Tibial nerve (tissue), 3 donors: ENCODE results near the gene OR4D1.

Source experiments
- CTCF ChIP-seq, 5 experiments: fragments of 200-600 bp in 3 of 5; fragments of 450-650 bp in 2 of 5; sonication (generic) in 3 of 5; IDR thresholded peaks; one replicate each; pipeline ENCODE4 v1.5.1; 2016 to 2019; ENCODE audit warnings: antibody characterized with exemption in 5 of 5, mild to moderate bottlenecking in 3 of 5, moderate library complexity in 2 of 5
- POLR2A ChIP-seq, 2 donors: fragments of 450-650 bp; IDR thresholded peaks; one replicate each; pipeline ENCODE4 v1.6.1; 2017; ENCODE audit warnings: antibody characterized with exemption in 2 of 2, mild to moderate bottlenecking in 2 of 2, moderate library complexity in 2 of 2

GRCh38 chr17:58105093-58105492, 43.1 kb upstream of the OR4D1 start:
- TF ChIP-seq POLR2A (IDR thresholded peaks at IDR 0.05) (no peak), CTCF (IDR thresholded peaks at IDR 0.05) (no peak)
